OCI-LY7 (cell line): ENCODE results near the gene RASSF4.

Source experiments
- CTCF ChIP-seq: fragments of 200-600 bp; sonication (generic); conservative IDR thresholded peaks from 2 replicates; pipeline ENCODE4 v1.5.1; 2014; ENCODE audit warnings: mild to moderate bottlenecking, antibody characterized with exemption, low read length, moderate library complexity, mixed read lengths
- EZH2phosphoT487 ChIP-seq: fragments of 200-600 bp; sonication (generic); IDR thresholded peaks from 2 replicates; pipeline ENCODE4 v1.6.1; 2018; ENCODE audit warnings: low read depth, borderline replicate concordance, mild to moderate bottlenecking, mixed run types, antibody characterized with exemption, low read length, moderate library complexity, mixed read lengths

- TF ChIP-seq CTCF (no peak), EZH2phosphoT487 (no peak)
These were observed 1.6 kb downstream of the RASSF4 start for GRCh38 chr10:44961230-44961571.
